Astrocyte of the spinal cord (primary cell): Measurements from ENCODE around the gene TRIO.

ENCODE experiments used
- DNase-seq: peaks from one replicate; pipeline ENCODE4 v3.0.0; 2011; ENCODE audit warnings: low read depth, low spot score
- H3K4me3 ChIP-seq: 2 replicates; pipeline ENCODE4 v1.5.1; 2011; ENCODE audit warnings: low read depth, mild to moderate bottlenecking, low read length, moderate library complexity
- CTCF ChIP-seq: IDR thresholded peaks from 2 replicates; pipeline ENCODE4 v1.5.1; 2012; ENCODE audit warnings: low read depth, mild to moderate bottlenecking, low read length, inconsistent platforms
- in situ Hi-C: cut with HindIII; loops from 2 replicates; pipeline ENCODE4 v1.10.0; 2017; ENCODE audit warnings: low sequenced_read_pairs

The TRIO gene

DNA sequence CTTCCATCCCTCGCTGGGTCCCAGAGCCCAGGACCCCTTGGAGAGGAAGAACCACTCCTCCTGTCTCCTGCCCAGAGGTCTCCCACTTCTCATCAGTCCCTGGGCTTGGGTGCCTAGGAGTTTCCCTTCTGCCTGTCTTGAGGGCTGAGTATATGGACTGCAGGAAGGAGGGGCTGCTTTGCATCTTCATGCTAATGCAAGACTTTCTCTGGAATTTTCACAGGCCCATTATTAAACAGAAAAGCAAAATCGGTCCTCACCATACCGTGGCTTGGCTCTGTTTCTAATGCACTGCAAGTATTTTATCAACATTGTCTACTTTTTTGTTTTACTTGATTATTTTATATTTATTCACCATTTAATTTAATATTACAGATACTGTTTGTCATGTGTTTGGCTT lies 34.5 kb downstream of the TRIO start:
- no peak for TF ChIP-seq CTCF
- no peak for DNase-seq
- H3K4me3 ChIP-seq, result no peak overlapping the region
- in situ Hi-C loops, result no loop called here

DNA sequence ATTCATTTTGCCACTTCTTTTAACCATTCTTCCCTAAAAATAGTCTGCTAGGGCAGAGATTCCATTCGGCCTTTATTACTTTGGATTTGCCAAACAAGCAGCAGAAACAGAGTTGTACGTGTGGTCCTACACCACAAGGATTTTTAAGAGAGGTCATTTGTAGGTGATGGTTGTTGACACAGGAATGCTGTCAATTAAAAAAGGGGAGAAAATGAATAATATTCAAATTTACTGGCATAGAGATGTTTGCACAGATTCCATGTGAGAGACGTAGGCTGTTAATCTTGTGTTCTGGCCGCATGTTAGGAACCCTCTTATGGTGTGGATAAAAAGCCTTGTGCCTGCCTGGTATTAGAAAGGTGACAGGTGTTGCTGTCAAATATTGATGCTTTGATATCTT lies 34.9 kb downstream of the TRIO start:
- TF ChIP-seq CTCF, result no peak
- in situ Hi-C loops, result no loop called here
- no peak overlapping the region for H3K4me3 ChIP-seq
- no peak for DNase-seq

DNA sequence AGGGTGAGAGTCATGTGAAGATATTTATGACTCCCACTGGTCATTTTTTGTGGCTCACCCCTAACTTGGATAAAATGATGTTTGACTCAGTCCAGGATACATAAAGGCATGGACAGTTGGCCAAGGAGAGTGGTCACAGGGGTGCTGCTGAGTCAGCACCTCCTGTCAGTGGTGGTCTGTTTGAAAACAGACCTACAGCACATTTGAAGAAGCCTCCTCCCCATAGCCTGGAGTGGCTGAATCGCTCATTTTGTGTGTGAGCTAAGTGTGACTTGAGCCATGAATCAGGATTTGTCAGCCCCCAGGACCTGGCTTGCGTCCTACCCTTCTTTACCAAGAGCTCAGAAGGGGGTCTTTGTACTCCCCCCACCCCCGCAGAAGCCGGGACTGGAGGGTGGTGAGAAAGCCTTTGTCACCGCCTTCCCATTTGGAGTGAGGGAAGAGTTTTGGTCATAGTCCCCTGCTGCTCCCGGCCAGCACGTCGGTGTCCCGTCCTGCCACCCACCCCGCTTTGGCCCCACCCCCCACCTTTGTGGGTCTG lies 35.6 kb downstream of the TRIO start:
- in situ Hi-C loops, result no loop called here
- peak; percentile 97 for DNase-seq
- H3K4me3 ChIP-seq, result no peak overlapping the region
- TF ChIP-seq CTCF, result no peak

DNA sequence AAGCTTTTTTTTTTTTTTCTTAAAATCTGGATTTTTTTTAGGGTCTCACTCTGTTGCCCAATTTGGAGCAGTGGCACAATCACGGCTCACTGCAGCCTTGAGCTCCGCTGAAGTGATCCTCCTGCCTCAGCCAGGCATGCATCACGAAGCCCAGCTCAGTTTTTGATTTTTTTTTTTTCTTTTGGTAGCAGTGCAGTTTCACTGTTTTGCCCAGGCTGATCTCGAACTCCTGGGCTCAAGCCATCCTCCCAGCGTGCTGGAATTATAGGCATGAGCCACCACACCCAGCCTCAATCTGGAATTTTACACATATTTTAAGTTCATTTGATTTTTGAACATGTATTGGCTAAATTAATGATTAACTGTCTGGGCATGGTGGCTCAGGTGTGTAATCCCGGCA lies 36.3 kb downstream of the TRIO start:
- in situ Hi-C loops, result no loop called here
- no peak for DNase-seq

GRCh38 chr5:14180437-14180836 lies 37.3 kb downstream of the TRIO start:
- H3K4me3 ChIP-seq, result no peak overlapping the region
- no peak for DNase-seq
- in situ Hi-C loops, result no loop called here
- no peak for TF ChIP-seq CTCF

More for the DNA sequence above, 36.3 kb downstream of the TRIO start:
- no peak for TF ChIP-seq CTCF
- no peak overlapping the region for H3K4me3 ChIP-seq

GRCh38 chr5:14181299-14181968 lies 38.3 kb downstream of the TRIO start:
- TF ChIP-seq CTCF, result no peak
- no peak for DNase-seq
- in situ Hi-C loops, result no loop called here
- no peak overlapping the region for H3K4me3 ChIP-seq
